ENCODE measurements around the gene TRIM16.
"Not testable (repeated sequence)": the region's sequence is repeated elsewhere in the genome, so short reads cannot be mapped to it uniquely, and the experiment has no call there.

TRIM16 gene

DNA sequence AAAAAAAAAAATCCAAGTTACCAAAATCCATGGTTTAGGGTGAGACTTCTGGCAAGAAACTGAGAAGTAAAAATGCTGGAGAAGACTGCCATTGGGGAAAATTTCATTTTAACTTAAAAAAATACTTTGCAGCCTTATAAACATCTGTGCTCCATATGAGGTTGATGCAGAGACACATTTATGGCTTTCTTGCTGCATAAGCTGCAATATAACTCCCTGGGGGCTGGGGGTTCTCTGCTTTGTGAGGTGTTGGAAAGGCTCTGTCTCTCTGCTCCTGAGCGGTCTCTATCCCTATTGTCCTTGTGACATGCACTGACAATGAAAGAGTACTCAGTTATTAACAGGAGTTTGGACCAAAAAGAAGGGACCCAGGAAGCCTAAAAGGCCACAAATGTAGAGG is 71.0 kb downstream of the TRIM16 start:
- DNase-seq, result not testable (repeated sequence)

DNA sequence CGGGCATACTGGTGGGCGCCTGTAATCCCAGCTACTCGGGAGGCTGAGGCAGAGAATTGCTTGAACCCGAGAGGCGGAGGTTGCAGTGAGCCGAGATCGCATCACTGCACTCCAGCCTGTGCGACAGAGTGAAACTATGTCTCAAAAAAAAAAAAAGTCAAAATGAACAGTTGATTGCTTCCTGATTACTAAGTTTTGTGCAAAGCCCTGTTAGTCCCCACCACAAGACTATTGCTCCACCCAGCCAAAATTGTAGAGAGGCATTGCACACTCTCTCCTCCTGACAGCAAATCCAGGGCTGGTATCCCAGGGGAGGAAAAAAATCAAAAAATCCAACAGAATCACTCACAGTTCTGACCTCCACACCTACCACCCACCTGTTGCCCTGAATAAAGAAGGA is 91.2 kb downstream of the TRIM16 start:
- DNase-seq, result not testable (repeated sequence)

DNA sequence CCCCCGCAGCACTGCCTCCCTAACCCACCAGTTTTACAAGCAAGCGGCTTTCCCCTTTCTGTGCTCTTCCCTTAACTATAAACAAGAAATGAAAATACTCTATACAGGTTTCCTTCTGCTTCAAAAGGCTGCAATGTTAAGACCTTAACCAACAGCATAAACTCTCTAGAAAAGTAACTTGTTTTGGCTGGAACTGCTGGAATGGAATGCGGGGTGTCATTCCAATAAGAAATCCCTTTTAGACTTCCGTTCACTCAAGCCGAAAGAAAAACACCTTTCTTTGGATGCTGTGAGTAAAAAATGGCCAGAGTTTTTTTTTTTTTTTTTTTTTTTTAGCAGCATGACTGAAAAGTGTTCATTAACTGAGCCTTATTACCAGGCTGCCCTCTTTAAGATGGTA is 92.1 kb downstream of the TRIM16 start:
- not testable (repeated sequence) for DNase-seq

DNA sequence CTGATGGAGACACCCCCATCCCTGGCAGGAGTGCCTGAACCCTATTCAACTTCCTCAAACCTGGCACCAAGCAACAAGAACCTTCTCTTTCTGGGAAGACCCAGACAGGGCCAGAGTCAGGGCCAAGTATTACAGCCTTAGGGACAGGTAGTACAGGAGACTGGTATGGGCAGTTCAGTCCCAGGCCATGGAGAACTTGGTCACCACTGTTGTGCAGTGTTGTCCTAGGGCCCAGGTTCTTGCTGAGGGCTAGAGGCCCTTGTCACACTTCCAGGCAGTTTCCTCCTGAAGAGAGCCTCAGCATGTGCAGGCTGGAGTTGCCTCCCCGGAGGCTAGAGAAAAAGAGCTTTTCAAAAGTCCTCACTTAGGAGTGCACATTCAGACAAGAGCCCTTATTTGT is 93.3 kb downstream of the TRIM16 start:
- DNase-seq, result not testable (repeated sequence)

DNA sequence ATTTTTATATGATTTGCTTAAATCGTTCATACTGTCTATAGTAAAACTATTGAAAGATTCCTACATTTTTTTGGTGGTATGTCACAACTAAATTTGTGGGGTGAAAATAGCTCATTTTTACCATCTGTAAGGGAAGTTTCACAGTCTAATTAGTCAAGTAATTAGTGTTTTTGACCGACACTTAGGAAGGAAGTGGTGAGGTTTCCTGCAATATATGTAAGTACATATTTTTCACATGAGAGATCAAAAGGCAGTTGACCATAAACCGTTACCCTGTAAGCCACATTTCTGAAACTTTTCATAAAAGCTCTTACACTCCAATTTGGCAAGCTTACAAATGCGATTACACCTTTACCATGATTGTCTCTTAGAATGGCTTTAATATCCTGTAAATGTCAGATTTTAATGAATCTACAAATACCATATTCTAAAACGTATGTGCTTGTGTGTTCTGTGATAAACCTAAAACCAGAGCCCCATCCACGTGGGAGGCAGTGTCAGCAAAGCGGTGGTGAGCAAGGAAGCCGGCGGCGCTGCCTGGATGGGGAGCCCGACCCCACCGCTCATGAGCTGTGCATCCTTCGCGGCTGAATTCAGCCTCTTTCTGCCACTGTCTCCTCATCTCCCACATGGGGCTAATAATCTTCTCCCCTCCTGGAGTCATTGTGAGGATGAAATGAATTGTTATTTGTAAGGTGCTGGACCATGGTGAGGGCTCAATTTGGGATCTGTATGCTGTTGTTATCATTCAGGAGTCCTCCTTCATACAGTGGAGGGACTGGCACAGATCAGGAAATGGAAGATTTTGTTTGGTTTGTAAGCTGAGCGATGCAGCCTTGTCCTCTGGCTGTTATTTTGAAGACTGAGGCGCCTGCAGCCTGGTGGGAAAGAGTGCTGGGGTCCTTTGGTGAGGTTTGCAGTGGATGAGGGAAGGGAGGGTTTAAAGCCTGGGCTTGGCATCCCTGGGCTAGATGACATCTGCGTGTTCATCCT is 94.3 kb downstream of the TRIM16 start:
- not testable (repeated sequence) for DNase-seq

DNA sequence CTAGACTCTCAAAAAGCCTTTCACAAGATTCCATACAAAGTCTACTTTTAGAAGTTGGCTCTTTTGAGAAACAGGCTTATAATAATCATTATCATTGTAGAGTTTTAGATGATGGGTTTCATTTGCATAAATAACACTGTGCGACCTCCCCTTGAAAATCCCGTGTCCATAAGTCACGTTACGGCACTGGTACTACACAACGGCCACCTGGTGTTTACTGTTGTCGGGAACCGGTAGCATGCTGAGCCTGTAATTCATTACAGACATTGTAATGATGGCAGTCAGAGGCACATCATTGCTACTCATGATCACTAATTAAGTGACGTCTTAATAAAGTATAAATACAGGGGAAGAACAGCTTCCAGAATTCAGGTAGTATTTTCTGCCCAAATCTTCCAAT is 96.1 kb downstream of the TRIM16 start:
- DNase-seq, result not testable (repeated sequence)

DNA sequence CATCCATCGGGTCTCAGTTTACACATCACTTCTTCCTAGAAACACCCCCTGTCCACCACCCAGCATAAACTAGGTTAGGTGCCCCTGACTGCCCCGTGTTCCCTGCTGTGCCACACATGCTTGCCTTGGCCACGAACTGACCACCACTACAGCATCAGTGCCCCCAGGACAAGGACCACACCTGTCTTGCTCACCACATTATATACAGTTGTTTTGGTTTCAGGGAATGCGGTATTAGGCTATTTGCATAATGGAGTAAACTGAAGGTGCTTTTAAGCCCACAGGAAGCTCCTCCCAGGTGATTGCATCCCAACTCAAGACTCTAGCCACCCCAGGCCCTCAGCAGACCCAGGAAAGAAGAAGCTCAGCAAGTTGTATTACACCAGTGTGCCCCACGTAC is 100.8 kb downstream of the TRIM16 start:
- not testable (repeated sequence) for DNase-seq

DNA sequence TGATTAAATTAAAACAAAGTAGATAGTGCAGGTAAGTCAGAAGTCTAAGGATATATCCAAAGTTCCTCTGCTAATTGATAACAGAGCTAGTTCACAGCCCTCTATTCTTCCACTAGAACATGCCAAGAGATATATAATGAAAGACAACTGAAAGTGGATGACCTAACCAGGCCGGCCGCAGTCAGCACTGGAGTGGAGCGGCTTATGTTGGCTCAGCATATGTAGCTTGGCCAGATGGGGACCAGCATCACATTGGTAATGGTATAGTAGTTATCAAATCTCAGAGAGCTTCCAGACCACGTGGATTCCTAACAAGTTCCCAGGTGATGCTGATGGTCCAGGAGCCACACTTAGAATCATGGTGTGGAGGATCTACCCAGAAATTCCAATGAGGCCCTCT is 102.6 kb downstream of the TRIM16 start:
- DNase-seq, result not testable (repeated sequence)

All from SIG-M5 (cell line).